Activated T-helper 1 cell treated with Interleukin-2 at 50 U/mL for 16 hours (primary cell): ENCODE results near the gene QRSL1.
"Not testable (repeated sequence)": the region's sequence is repeated elsewhere in the genome, so short reads cannot be mapped to it uniquely, and the experiment has no call there.

Source experiments
- DNase-seq: peaks from one replicate; pipeline ENCODE4 v3.0.0-alpha.2; 2020; ENCODE audit warnings: low read depth

QRSL1 gene, protein sequence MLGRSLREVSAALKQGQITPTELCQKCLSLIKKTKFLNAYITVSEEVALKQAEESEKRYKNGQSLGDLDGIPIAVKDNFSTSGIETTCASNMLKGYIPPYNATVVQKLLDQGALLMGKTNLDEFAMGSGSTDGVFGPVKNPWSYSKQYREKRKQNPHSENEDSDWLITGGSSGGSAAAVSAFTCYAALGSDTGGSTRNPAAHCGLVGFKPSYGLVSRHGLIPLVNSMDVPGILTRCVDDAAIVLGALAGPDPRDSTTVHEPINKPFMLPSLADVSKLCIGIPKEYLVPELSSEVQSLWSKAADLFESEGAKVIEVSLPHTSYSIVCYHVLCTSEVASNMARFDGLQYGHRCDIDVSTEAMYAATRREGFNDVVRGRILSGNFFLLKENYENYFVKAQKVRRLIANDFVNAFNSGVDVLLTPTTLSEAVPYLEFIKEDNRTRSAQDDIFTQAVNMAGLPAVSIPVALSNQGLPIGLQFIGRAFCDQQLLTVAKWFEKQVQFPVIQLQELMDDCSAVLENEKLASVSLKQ

GRCh38 chr6:106629103-106629858 is at the start of gene QRSL1, which contains the start of gene RTN4IP1:
Gene QRSL1, plus strand, starts transcription at chr6:106629578. Its CDS starts 104 bp downstream, at chr6:106629682.
Gene RTN4IP1, minus strand, starts transcription at chr6:106629498. Its CDS starts 477 bp downstream, at chr6:106629021.
- peak; percentile 69 for DNase-seq

DNA sequence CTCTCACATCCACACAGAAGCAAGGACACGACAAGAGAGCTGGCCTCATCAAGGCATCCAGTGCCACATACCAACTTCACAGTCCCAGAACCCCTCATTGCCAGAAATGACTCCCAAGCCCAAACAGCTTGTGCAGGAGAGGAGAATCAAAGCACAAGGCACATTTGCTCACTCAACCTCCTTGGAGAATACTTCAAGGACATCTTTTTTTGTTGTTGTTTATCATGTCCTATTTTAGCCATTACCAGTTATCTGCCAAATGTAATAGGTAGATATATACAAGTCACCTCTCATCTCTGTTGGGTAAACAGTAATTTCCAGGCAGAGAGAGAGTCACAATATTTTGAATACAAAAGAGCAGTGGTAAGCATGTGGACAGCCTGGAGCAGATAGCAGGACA is 47.9 kb upstream of the QRSL1 start:
- DNase-seq, result no peak

DNA sequence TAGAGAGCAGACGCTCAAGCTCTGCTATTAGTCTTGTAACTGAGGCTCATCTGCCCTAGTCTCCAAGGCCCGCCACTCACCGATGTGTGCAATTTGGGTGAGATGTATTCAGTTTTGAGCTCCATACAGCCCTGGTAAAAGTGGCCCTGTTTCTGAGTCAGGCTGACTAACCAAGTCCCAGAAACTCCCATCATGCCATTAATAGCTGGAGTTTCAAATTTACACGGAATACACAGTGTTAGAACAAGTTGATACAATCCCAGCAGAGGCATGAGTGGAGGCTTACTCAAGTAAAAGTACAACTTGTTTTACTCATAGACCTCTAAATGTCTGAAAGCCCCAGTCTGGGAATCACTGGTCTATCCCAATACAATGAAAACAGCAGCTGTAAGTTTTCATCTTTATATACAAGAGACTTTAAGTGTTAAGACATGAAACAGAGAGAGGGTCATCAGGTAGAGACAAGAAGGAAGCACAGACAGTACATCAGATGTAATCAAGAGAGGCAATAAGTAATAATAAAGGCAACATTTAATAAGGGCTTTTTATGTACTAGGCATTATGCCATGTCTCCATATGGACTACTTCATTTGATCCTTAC is 42.5 kb upstream of the QRSL1 start:
- no peak for DNase-seq

DNA sequence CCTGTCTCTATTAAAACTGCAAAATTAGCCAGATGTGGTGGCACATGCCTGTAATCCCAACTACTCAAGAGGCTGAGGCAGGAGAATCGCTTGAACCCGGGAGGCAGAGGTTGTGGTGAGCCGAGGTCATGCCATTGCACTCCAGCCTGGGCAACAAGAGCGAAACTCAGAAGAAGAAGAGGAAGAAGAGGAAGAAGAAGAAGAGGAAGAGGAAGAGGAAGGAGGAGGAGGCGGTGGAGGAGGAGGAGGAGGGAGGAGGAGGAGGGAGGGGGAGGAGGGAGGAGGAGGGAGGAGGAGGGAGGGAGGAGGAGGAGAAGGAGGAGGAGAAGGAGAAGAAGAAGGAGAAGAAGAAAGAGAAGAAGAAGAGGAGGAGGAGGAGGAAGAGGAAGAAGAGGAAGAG is 40.4 kb upstream of the QRSL1 start:
- DNase-seq, result not testable (repeated sequence)

- DNase-seq, result no peak
Measured at GRCh38 chr6:106591111-106591825, 38.1 kb upstream of the QRSL1 start.

- no peak for DNase-seq
Measured at GRCh38 chr6:106599440-106599839, 29.9 kb upstream of the QRSL1 start.

GRCh38 chr6:106600329-106600728 is 29.0 kb upstream of the QRSL1 start:
- DNase-seq, result no peak

GRCh38 chr6:106608080-106608668 is 21.2 kb upstream of the QRSL1 start:
- DNase-seq, result no peak

GRCh38 chr6:106609699-106610098 is 19.7 kb upstream of the QRSL1 start:
- no peak for DNase-seq

- no peak for DNase-seq
Measured at GRCh38 chr6:106611030-106611429, 18.3 kb upstream of the QRSL1 start.

GRCh38 chr6:106612671-106613416 is 16.5 kb upstream of the QRSL1 start:
- no peak for DNase-seq

DNA sequence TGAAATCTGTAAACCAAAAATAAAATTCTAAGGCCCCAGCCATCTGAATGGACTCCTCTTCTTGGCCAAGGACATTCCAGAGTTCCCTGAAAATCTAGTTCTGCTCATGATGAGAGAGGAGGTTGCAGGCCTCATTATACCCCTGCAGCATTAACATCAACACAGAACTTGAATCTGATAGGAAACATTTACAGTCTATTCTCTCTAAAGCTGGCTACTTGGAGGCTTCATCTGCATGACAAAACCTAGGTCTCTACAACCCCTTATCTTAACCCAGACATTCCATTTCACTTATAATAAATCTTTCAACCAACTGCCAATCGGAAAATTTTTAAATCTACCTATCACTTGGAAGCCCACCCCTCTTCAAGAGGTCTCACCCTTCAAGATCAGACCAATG is 15.8 kb upstream of the QRSL1 start:
- no peak for DNase-seq

GRCh38 chr6:106614166-106614565 is 15.2 kb upstream of the QRSL1 start:
- DNase-seq, result no peak

DNA sequence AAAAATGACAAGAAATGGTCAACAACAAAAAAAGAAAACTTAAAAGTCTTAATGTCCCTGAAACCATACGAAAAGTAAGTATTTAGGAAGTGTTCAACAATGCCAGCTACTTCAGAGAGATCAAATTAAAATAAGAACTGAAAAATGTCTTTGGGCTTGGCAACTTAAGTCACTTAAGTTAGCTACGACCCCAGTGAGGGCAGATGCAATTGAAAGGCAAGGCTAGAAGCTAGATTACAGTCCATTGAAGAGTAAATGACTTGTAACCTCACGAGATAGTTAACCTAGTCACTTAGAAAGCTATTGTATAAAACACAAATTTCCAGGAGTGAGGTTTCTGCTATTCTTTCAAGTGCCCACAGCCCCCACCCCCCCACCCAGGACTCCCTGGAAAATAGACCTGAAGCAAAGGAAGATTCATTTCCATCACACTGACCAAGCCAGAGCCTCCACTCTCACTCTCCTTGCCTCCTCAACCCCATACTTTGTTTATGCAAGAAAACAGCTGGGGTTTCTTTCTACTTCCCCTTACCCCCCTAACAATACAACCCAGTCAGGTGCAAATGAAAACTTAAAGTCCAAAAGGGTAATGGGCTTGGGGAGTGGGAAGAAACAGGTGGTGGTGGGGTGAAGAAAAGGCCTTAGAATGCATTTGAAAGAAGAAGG is 14.7 kb upstream of the QRSL1 start:
- no peak for DNase-seq

DNA sequence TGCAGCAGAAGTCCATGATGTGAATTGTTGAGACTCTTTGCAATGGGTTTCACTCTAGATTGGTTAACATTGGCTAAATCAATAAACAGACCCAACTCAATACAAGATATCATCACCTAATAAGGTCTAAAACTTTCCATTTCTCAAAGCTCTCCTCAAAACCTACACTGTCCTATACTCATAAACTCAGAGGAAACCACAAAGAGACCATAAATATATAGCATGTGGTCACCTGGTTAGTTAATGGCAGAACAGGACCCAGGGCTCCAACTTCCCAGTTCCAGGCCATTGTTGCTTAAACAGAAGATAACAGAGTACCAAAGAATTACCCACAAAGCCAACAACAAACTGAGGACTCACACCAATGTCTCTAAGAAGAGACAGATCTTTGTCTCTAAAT is 12.1 kb upstream of the QRSL1 start:
- DNase-seq, result no peak

- DNase-seq, result no peak
Measured at GRCh38 chr6:106617857-106618256, 11.5 kb upstream of the QRSL1 start.

DNA sequence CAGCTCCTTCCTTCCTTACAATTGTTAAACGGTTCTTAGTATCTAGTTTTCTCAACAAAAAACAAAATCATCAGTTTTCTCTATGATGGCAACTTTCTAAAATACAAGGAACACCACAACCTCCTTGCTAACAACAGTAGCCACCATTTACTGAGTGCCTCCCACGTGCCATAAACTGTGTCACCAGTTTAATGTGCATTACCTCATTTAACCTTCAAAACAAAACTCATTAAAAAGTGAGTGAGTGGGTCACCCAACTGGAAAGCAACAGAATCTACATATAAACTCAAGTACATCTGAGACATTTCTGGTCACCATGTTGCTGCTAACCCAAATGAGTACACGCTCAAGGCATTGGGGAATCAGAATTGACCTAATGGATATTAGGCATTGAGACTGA is 11.1 kb upstream of the QRSL1 start:
- no peak for DNase-seq

GRCh38 chr6:106619223-106619622 is 10.2 kb upstream of the QRSL1 start:
- no peak for DNase-seq

DNA sequence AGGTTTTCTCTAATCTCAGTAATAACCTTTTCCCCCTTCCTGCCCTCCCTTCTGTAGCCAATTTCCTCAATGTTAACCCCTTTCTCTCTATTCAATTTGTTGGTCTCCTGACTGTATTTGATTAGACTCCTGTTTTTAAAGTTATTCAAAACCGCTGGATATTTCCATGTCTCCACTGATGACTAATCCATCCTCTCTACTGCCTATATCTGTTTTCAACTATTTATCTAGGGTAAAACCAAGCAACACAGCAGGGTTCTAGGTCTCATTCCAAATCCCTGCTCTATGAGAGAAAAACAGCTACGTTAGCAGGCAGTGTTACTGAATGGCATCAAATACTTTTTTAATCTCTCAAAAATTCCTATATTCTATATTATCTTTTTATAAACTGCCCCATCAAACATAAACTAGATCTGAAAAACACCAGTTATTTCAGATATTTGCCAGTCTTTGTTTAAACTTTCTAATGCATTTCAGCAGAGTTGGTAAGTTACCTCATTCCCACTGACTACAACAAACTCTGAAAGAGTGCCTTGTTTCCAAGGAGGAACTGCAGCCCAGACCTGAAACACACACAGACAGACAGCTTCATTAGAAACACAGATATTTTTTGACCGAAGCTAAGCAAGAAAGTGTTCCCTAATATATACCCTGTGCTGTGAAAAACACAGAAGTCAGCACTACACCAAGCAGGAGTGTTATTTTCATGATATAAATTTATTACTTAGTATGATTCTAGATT is 8.3 kb upstream of the QRSL1 start:
- DNase-seq, result no peak

GRCh38 chr6:106622412-106622811 is 7.0 kb upstream of the QRSL1 start:
- no peak for DNase-seq
